PC-9 (cell line): ENCODE results near the gene ADARB2.

Experiments used
- CTCF ChIP-seq: fragments of 200-600 bp; sonication (generic); conservative IDR thresholded peaks from 2 replicates; pipeline ENCODE4 v1.6.1; 2017; ENCODE audit warnings: mixed run types, antibody characterized with exemption, mild to moderate bottlenecking, moderate library complexity
- EZH2 ChIP-seq: fragments of 200-600 bp; sonication (generic); IDR thresholded peaks from 2 replicates; pipeline ENCODE4 v1.8.0; 2017; ENCODE audit warnings: antibody characterized with exemption, low read depth

GRCh38 chr10:1670541-1671365 lies 66.6 kb downstream of the ADARB2 start:
- TF ChIP-seq CTCF (no peak), EZH2 (no peak)
